GM18519 (cell line): ENCODE measurements around the gene IL1RL2.

ENCODE experiments used
- ATAC-seq: cut with Tn5 transposase; IDR thresholded peaks from one replicate; pipeline ENCODE4 v1.9.1; 2021; ENCODE audit warnings: mild to moderate bottlenecking, moderate library complexity; ENCODE audit not compliant: unreplicated experiment, low FRiP score

The IL1RL2 gene

DNA sequence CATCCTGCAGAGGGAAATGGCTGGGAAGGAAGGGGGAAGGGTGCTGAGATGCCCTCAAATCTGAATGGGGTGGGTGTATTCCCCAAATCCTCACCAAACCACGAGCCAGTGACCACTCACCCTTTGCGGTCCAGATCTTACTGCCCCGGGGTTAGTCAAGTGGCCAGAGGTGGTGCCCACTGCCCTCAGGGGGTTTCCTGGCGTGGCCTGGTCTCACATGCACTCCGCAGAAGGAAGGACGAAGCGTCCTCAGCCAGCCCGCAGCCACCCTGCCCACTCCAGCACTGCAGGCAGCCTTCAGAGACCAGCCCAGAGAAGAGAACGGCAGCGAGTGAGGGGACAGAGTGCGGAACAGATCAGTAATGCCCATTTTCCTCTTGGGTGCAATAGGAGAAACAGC, 50.4 kb downstream of the IL1RL2 start:
- no peak for ATAC-seq

GRCh38 chr2:102238039-102238756, 51.4 kb downstream of the IL1RL2 start:
- no peak for ATAC-seq

GRCh38 chr2:102238778-102239177, 52.0 kb downstream of the IL1RL2 start:
- ATAC-seq = no peak

GRCh38 chr2:102239344-102239743, 52.5 kb downstream of the IL1RL2 start:
- no peak for ATAC-seq

- ATAC-seq = peak; percentile 94
Observed at GRCh38 chr2:102240640-102241370, 54.0 kb downstream of the IL1RL2 start.

DNA sequence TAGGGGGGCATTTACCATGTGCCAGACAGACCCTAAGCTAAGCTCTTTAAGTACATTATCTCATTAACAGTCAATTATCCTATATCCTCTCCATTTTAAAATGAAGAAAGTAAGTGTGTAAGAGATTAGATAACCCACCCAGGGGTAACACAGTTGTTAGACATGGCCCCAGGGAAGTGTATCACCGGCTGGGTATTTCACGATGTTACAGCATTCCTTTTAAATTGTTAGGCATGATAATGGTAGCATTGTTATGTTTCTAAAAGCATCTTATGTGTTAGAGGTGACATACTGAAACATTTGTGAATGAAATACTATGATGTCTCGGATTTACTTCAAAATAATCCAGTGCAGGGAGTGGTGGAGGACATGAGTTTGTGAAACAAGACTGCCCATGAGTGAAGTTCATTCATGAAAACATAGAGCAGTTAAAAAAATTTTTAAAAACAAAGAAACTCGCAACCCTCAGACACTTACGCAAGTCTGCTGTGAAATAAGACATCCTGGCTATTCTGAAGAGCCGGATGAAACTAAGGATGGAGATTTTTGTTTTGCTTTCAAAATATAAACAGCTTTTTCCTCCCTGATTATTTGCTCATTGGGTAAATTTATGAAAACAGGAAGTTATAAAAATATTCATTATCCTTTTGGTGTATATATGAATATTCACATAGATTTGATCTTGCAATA, 54.9 kb downstream of the IL1RL2 start:
- no peak for ATAC-seq

DNA sequence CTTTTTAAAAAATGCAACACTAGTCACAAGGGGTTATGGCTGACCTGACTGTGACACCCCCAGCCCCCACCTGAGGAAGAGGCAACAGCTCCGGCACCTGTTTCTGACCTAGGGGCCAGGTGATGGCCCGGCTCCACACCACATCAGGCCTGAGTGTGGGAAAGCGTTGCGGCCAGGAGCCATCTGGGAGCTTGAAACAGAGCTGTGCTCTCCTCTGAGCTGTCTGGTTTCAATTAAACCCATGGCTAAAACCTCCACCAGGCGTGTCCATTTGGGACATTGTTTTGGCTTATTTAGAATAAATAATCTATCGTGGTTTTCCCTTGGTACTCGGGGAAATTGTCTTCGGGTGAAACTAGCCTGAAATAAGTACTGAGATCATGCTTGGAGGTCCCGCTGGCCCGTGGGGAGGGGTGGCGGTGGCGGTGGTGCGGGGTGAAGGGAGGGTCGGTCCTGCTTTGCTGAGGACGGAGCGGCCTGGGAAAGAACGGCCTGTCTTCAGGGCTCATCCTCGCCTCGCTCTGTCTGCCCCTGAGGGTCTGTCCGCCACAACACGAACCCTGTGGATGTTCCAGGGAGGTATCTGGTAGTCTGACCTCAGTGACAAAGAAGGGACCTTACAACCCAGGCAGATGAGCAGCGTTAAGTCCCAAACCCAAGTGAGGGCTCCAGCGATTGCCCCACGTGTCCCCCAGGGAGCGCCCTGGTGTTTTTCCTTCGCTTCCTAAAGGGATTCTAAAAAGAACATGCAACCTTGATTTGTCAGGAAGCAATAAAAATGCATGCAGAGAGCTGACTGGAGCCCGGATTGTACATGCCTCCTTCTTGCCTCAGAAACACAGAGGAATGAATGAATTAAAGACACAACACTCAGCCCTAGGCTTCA, 58.7 kb downstream of the IL1RL2 start:
- ATAC-seq = no peak

DNA sequence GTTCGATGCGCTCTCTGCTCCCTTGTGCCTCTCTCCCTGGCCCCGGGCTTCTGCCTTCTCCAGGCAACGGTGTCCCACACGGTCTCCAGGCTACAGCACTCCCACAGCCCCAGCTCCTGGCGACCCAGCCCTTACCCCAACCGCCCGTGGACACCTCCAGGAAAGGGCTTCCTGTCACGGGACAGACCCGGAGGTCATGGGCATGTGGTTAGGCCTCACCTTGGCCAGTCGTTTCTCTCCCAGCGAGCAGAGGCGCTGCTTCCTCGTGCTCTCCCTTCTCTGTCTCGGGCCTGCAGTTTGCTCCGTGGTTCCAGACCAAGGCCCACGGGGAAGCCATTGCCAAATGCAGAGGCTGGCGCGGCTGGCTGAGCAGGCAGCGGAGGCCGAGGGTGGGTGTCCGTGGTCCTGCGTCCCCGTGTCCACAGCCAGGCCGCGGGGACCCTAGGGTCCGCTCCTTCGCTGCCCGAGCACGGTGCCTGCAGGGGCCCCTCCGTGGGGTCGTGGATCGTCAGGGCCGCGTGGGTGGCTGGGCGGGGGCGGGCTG, 63.5 kb downstream of the IL1RL2 start:
- ATAC-seq = no peak

DNA sequence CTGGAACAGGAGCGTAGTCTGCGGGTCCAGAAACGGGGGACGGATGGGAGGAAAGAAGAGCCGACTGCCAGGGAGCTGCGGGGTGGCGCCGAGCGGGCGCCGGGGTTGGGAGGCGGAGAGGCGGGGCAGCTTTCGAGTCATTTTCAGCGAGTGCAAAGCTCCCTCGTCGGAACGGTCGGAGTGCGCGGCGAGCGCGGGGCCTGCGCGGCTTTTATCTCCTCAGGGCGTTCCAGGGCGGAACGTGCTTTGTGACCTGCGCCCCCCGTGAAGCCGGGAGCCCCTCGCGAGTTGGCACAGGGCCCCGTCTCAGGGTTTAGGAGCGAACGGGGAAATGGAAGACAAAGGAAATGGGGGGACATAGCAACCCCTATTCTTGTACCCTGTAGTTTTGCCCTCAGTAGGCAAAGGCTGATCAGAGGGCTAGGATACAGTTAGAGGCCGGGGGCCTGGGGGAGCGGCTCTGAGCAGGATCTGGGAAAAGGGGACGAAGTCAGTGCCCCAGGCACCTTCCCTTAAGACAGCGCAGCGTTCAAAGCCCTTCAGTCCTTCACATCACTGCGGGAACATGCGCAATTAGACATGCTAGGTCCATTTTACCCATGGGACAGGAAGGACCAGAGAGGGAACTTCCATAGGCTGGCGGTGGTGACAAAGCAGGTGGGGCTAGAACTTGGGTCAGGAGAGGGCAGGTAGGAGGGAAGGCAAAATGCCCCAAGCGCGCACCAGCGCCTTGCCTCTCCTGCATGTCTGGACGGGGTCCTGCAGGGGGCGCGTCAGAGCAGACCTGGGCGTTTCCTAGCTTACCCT, 64.4 kb downstream of the IL1RL2 start:
- no peak for ATAC-seq

DNA sequence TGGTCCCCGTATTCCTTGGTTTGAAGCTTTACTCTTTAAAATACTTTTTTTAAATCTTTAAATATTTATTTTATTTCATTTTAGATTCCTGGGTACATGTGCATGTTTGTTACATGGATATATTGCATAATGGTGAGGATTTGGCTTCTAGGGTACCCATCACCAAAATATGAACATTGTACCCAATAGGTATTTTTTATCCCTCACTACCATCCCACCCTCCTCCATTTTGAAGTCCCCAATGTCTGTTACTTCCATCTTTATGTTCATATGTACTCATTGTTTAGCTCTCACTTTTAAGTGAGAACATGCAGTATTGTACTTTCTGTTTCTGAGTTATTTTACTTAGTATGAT, 65.0 kb downstream of the IL1RL2 start:
- no peak for ATAC-seq

DNA sequence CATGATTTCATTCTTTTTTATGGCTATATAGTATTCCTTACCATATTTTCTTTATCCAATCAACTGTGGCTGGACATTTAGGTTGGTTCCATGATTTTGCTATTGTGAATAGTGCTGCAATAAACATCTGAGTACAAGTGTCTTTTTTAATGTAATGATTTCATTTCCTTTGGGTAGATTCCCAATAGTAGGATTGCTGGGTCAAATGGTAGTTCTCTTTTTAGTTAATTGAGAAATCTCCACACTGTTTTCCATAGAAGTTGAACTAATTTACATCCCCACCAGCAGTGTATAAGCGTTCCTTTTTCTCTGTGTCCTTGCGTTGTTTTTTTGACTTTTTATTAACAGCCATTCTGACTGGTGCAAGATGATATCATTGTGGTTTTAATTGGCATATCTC, 65.4 kb downstream of the IL1RL2 start:
- no peak for ATAC-seq

DNA sequence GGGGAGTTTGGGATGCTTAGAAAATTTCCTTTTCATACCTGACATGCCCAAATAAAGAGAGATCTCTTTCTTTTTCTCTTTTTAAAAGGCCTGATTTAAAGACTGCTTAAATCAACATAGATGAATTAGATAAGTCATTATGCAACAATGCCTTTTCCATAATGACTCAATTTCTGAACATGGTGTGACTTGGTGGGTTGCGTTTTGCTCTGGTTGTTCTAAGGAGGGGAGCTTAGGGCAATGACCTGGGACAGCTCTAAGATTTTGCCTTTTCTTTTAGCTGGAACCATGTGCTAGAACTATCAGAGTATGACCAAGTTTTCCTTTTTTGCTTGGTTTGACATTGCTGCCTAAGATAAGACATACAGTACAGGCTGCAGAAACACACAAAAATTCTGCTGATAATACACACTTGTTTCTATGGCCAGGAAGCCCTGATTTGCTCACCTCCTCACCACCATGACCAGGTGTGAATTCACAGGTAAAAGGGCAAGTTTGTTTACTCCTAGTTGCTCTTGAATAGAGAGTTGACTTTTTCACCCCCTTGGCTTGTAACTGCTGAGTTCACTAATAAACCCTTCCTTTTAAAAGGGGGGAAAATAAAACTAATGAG, 66.4 kb downstream of the IL1RL2 start:
- ATAC-seq = no peak

GRCh38 chr2:102253753-102254150, 66.9 kb downstream of the IL1RL2 start:
- no peak for ATAC-seq

DNA sequence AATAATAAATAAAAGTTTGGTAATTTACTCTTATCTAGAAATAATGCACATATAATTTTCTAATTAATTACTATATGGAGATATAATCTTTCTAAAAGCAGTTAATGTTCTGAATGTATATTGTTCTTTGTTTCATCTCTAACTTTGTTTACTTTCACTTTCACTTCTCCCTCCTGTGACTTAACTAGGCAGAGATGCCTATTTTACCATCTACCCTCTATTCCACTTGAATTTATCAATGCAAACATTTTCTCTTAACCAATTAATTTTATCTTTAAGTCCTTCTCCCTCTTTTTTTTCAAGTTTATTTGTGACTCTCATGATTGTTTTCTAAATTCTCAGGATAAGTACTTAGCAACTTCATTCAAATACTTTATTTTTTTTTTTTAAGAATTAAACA, 69.5 kb downstream of the IL1RL2 start:
- ATAC-seq = no peak

DNA sequence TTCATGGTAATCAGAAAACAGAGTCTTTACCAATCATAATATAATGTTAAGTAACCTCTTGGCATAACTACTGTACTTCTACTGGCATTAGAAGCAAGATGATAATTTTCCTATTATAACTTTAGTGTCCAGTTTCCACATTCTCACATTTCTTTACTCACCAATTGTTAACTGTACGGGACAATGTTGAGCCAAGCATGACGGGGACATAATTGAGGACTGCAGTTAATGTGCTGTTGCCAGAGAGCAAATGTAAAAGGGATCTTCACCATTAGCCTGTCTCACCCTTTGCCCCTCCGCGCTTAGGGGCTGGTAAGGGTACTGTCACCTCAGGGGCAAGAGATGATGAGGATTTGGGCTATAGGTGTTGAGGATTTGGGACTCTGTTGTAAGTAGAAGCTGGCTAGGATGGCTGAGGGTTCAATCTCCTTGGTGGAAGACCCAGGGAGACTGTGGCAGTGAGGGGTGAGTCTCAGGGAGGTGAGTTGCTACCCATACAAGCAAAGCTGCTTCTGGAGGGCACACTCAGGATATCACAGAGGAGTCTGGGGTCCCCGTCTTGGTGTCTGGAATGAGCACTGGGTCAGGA, 70.1 kb downstream of the IL1RL2 start:
- no peak for ATAC-seq

DNA sequence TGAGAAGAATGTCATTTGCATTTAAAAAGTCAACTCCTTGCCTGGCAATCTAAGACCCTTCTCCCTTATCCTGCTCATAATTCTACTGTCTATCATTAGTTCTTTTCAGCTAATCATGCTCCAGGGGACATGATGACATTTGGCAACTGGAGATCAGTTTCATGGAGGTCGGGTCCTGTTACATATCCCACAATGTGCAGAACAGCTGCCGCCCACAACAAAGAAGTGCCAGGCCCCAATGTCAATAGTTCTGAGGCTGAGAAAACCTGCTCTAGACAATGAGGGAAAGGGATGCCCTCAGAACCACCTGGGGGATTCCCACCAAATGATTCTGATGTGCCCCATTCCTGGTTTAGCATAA, 71.2 kb downstream of the IL1RL2 start:
- ATAC-seq = no peak

DNA sequence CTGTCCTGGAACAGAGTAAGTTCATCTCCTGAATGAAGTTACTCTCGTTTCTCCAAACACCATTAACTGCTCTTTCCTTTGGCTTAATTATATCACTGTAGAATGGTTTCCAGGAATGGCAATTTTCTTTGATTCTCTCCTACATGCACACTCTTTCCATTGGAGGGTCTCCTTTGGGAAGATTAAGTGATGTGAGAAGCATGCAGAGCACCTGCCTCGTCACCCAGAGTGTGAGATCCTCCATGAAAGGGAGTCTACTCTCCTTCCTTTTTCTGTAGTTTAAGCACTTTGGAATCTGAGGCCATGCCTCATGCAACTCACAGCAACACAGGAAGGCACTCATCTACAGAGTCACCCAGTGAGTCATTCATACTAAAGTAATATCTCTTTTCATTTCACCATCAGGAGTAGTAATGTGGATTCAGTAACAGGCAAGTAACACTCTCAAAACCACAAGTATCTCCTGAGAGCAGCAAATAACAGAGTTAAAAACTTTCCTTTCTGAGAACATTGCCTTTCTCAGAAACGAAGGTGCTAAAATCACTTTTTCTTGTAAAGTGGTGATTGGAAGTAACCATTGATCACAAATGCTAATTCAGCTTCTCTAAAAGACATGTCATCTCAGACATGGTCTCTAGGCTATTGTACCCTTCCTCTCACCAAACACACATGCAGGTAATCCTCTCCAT, 71.7 kb downstream of the IL1RL2 start:
- ATAC-seq = no peak

- ATAC-seq = no peak
Observed at GRCh38 chr2:102261467-102262135, 74.8 kb downstream of the IL1RL2 start.
